Inflammatory macrophage (primary cell): ENCODE data around the gene FURIN.
"Not testable (repeated sequence)": the region's sequence is repeated elsewhere in the genome, so short reads cannot be mapped to it uniquely, and the experiment has no call there.

Experiments
- DNase-seq, 2 donors: peaks; one replicate each; pipeline ENCODE4 v3.0.0-alpha.2; 2020 to 2022

Gene FURIN

GRCh38 chr15:90916461-90916860 lies 48.1 kb downstream of the FURIN start:
- DNase-seq = no peak

- DNase-seq = no peak
Measured at GRCh38 chr15:90917569-90917968, 49.2 kb downstream of the FURIN start.

DNA sequence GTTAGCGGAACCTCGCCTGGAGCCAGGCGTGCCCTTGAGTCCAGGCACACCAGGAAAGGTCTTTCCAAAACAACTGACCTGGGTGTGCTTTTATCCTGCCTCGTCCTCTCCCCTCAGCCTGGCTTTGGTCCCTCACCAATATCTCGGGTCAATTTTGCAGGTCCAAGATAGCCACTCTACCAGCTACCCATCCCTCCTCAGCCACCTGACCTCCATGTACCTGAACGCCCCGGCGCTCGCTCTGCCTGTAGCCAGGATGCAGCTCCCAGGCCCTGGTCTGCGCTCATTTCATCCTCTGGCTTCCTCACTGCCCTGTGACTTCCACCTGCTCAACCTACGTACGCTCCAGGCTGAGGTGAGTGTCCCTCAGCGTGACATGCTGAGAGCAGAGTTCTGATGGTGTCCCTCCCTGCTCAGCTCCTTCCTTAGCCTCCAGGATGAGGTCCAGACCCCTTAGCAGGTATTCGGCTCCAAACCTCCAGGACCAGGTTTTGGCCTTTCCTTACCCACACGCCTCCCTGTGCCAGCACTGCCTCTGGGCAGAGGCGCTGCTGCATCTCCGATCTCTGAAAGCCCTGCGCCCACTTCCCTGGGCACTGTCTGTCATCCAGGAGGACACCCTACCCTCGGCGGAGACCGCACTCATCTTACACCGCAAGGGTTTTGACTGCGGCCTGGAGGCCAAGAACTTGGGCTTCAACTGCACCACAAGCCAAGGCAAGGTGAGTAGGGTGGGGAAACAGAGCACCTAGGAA lies 49.8 kb downstream of the FURIN start:
- no peak for DNase-seq

DNA sequence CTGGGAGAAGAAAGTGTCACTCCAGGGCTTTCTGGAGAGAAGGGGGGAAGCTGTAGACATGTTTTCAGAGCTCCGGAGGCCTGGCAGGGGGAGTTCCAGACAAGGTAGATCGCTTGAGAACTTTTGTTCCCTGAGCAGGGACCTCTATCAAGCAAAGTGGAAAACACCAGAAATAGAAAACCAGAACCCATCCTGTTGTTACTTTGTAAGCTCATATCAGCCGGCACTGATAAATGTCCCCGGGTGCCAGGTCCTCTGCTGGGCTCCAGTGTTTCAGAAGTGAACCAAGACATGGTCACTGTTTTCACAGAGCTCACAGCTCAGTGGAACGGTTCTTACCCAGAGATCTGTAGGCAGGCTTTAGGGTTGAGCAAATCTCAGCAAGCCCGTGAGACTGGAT lies 50.4 kb downstream of the FURIN start:
- no peak for DNase-seq

DNA sequence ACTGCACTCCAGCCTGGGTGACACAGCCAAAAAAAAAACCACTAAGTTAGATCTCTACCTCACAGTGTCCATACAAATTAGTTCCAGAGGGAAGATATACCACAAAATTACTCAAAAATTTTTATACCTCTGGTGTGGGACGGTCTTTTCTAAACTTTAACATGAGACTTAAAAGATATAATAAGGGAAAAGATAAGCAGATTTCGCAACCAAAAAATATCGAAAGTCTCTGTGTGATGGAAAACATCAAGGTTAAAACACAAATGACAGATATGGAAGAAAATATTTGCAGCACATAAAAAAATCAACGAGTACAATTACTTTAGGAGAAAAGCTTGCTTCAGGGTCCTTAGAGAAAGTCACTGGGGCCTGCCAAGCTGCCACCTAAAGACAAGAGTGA lies 53.5 kb downstream of the FURIN start:
- DNase-seq = no peak

GRCh38 chr15:90922712-90923322 lies 54.4 kb downstream of the FURIN start:
- DNase-seq = not testable (repeated sequence)

GRCh38 chr15:90924375-90924774 lies 56.0 kb downstream of the FURIN start:
- DNase-seq = no peak

- not testable (repeated sequence) for DNase-seq
Measured at GRCh38 chr15:90926766-90927165, 58.4 kb downstream of the FURIN start.

DNA sequence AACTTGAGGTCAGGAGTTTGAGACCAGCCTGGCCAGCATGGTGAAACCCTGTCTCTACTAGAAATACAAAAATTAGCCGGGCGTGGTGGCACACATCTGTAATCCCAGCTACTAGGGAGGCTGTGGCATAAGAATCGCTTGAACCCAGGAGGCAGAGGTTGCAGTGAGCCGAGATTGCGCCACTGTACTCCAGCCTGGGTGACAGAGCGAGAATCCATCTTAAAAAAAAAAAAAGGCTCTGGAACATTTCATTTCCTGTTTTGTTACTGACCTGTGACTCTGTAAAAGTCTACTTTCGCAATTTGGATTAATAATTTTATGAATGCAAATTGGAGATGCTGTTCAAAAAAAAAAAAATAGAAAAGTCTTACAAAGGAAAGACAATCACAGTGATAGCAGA lies 59.7 kb downstream of the FURIN start:
- peak; percentile 14 to 69 for DNase-seq

DNA sequence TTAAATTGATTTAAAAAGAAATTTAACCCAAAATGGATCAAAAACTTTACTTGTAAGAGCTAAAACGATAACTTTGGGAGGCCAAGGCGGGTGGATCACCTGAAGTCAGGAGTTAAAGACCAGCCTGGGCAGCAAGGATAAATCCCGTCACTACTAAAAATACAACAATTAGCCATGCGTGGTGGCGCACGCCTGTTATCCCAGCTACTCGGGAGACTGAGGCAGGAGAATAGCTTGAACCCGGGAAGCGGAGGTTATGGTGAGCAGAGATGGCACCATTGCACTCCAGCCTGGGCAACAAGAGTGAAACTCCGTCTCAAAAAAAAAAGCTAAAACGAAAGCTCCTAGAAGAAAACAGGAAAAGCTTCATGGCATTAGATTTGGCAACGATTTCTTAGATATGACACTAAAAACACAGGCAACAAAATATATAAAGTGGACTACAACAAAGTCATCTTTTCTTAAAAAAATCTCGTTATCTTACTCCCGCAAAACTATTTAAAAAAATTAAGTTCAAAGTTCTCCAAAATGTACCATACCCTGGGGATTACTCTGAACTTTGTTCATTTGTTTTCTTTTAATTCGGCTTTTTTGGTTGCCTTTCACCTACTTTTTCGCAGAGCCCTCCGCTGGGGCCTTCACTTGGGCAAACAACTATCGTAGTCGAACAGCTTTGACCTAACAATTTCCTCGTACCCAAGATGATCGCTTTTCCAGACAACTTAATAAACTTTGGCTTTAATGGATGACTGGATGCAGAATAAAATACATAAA lies 61.0 kb downstream of the FURIN start:
- peak in 1 of 2 donors; percentile 16 for DNase-seq

DNA sequence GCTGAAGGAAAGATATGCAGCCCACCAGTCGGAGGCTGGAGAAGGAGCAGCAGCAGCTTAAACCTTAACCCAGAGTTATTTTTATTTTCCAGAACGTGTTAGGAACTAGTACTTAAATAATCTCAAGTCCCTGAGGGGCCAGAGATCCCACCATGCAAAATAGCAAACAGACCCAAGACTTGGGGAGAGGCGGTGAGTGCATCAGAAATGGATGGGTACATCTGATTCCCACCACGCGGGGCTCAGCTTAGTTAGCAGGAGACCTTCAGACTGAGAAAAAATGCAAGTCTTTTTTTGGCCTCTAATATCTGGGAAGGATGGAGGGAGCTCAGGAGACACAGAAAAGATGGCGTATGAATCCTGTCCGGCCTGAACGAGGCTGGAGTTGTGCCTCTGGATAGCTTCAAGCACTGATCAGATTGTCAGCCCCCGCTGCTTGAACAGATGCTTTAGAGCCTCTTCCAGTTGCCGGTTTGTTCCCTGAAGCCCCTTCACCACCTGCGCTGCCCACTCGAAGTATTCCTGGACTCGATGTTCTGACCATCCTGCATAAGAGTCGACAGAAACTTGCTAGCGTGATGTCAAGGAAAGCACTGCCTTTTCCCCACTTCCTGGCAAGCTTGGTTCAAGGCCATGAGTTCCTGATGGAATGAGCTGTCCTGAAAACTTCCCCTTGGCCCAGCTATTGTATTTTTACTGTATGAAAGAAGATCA lies 62.6 kb downstream of the FURIN start:
- DNase-seq = peak in 1 of 2 donors; percentile 43

GRCh38 chr15:90931575-90931827 lies 63.1 kb downstream of the FURIN start:
- no peak for DNase-seq

DNA sequence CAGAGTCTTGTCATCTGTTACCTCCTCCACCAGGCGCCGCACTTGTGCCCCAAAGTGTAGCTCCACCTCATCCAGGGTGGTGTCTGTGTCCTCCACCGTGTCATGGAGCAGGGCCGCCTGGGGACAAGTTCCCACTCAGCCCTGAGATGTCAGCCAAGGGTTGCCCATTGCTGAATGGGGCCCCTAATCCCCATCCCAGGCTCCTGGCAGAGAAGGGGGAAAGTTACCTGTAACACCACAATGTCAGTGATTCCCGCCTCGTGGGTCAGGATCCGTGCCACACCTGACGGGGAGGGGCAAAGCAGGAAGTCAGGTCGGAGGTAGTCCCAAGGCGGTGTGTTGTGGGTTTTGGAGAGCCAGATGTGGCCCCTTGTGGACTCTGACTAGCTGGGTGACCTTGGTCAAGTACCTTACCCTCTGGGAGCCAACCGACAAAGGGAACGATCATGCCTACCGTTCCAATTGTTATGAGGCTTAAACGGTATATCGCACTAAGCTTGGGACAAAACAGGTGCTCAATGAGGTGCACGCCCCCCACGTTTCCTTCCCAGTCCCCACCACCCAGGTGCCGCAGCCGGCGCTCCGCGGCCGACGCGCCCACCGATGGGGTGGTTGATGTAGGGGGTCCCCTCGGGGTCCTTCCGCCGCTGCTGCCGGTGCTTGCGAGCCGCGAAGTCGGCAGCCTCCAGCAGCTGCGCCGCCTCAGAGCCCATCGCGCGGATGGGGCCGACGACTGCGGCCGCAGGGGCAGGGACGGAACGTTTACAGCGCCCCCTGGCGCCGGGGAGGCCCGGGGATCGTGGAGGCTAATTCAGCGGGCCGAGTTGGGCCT lies 63.7 kb downstream of the FURIN start, which contains the start of gene HDDC3:
TSS of gene HDDC3 (minus strand) at position 722 of the 832 bp plus-strand sequence. CDS start at position 713, 9 bp downstream.
- peak; percentile 90 for DNase-seq

- no peak for DNase-seq
Measured at GRCh38 chr15:90932660-90932991, 64.2 kb downstream of the FURIN start.
